Tibial nerve (tissue), 4 donors: ENCODE results near the gene ANKRD44.

ENCODE experiments used
- EP300 ChIP-seq, 2 donors: sonication (generic); formaldehyde crosslinking; IDR thresholded peaks; one replicate each; pipeline ENCODE4 v1.6.1; 2017; ENCODE audit warnings: antibody characterized with exemption in 2 of 2, mild to moderate bottlenecking in 1 of 2
- POLR2A ChIP-seq, 2 donors: fragments of 450-650 bp; IDR thresholded peaks; one replicate each; pipeline ENCODE4 v1.6.1; 2017; ENCODE audit warnings: antibody characterized with exemption in 2 of 2, mild to moderate bottlenecking in 2 of 2, moderate library complexity in 2 of 2
- TF ChIP-seq, protein P1 (sequence below), 5 experiments: fragments of 200-600 bp in 3 of 5; fragments of 450-650 bp in 2 of 5; sonication (generic) in 3 of 5; IDR thresholded peaks; one replicate each; pipeline ENCODE4 v1.5.1; 2016 to 2019; ENCODE audit warnings: antibody characterized with exemption in 5 of 5, mild to moderate bottlenecking in 3 of 5, moderate library complexity in 2 of 5

DNA sequence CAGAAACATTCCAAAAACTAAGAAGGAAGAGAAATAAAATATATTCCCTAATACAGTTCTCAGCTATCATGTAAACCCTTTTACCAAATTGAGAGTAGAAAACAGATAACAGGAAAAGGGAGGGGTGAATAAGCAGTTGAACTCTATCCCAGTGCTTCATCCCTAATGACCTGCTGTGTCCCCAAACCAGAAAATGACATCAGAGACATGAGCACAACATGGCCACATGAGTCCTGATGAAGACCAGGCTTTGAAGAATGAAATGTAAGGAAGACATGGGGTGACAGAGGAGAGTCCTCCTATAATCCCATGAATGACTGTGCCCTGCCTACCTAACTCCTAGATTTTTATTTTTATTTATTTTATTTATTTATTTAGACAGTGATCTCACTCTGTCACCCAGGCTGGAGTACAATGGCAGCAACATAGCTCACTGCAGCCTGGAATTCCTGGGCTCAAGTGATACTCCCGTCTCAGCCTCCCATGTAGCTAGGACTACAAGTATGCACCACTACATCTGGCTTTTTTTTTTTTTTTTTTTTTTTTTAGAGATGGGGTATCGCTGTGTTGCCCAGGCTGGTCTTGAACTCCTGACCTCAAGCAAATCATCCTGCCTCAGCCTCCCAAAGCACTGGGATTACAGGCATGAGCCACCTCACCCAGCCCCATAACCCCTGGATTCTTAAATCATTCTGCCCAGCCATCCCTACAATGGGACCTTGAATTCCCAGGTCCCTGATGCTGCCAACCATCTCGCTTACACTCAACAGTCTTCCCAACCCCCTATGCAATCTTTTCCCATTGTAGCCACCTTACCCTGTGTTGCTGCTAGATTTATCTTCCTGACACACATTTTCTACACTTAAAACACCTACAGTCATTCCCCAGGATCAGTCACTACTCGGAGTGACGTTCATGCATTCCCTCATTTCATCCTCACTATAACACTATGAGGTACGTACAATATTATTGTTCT, 64.5 kb downstream of the ANKRD44 start:
- TF ChIP-seq, protein P1, sequence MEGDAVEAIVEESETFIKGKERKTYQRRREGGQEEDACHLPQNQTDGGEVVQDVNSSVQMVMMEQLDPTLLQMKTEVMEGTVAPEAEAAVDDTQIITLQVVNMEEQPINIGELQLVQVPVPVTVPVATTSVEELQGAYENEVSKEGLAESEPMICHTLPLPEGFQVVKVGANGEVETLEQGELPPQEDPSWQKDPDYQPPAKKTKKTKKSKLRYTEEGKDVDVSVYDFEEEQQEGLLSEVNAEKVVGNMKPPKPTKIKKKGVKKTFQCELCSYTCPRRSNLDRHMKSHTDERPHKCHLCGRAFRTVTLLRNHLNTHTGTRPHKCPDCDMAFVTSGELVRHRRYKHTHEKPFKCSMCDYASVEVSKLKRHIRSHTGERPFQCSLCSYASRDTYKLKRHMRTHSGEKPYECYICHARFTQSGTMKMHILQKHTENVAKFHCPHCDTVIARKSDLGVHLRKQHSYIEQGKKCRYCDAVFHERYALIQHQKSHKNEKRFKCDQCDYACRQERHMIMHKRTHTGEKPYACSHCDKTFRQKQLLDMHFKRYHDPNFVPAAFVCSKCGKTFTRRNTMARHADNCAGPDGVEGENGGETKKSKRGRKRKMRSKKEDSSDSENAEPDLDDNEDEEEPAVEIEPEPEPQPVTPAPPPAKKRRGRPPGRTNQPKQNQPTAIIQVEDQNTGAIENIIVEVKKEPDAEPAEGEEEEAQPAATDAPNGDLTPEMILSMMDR (IDR thresholded peaks at IDR 0.05), result no peak
- TF ChIP-seq POLR2A (IDR thresholded peaks at IDR 0.05) (no peak), EP300 (IDR thresholded peaks at IDR 0.05) (no peak)
